Neuron (in vitro differentiated cells): ENCODE measurements around the gene RPS2.
"Not testable (repeated sequence)": the region's sequence is repeated elsewhere in the genome, so short reads cannot be mapped to it uniquely, and the experiment has no call there.

Experiments used
- H2AFZ ChIP-seq: one replicate; pipeline ENCODE4 v1.6.1; 2013; ENCODE audit warnings: low read depth, mild to moderate bottlenecking, inconsistent platforms, low read length, moderate library complexity
- H3K27me3 ChIP-seq: one replicate; pipeline ENCODE4 v1.6.1; 2013; ENCODE audit warnings: low read length; ENCODE audit not compliant: insufficient read depth
- H3K36me3 ChIP-seq: one replicate; pipeline ENCODE4 v1.6.1; 2013; ENCODE audit warnings: low read length; ENCODE audit not compliant: insufficient read depth
- H3K4me1 ChIP-seq: one replicate; pipeline ENCODE4 v1.6.1; 2013; ENCODE audit warnings: low read length; ENCODE audit not compliant: insufficient read depth
- H3K4me3 ChIP-seq: 2 replicates; pipeline ENCODE4 v1.5.1; 2013; ENCODE audit warnings: mild to moderate bottlenecking, low read length, moderate library complexity
- H3K9me3 ChIP-seq: one replicate; pipeline ENCODE4 v1.6.1; 2013; ENCODE audit warnings: low read length

The RPS2 gene

DNA sequence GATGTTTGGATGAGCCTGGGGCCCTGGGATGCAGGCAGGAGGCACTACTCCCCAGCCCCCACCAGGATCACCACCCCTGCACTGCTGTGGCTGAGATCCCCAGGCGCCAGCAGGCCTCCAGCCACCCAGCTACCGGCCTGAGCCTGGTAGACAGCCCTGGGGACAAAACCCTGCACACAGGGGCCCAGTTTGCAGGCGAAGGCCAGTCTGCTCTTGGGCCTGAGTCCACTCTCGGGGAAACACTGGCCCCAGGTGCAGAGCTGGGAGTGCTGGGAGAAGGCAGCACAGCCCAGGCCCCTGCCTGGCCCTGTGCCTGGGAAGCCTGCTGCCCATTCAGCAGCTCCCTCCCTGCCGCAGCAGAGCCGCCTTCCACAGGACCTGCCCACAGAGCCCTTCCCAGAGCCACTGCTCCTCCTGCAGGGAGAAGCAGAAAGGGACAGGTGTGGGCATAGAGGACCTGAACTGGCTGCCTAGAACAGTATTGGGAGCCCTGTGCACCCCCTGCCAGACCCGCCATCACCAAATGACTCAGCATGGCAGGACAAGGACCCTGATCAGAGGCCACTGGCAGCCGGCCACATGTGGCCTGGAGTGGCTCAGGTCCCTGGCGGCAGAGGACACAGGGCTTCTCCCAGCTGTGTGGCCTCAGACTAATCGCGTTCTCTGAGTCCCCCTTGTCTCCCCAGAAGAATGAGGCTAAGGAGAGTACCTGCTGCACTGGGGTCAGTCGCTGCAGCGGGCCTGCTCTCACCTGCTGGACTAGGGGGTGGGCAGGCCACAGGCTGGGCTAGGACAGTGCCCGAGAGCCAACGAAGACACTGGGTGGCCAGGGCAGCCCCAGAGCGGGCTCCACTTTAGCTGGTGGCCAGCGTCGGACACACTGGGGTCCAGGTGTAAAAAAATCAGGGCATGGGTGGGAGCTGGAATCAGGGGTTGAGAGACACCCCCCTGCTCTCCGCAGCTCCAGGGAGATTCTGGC lies 32.3 kb downstream of the RPS2 start:
- Histone ChIP-seq H3K36me3 (no peaks in the 10 kb centered on the region), H3K27me3 (no peaks in the 10 kb centered on the region), H3K4me1 (peaks cover 4% of the 10 kb centered on the region), H2AFZ (no peak overlapping the region), H3K4me3 (no peak overlapping the region), H3K9me3 (no peaks in the 10 kb centered on the region)

GRCh38 chr16:1930338-1930720 lies 34.3 kb downstream of the RPS2 start:
- Histone ChIP-seq H2AFZ (no peak overlapping the region), H3K9me3 (no peaks in the 10 kb centered on the region), H3K36me3 (no peaks in the 10 kb centered on the region), H3K4me1 (peaks cover 4% of the 10 kb centered on the region), H3K4me3 (no peak overlapping the region), H3K27me3 (peaks cover 4% of the 10 kb centered on the region)

GRCh38 chr16:1929578-1930337 lies 34.9 kb downstream of the RPS2 start:
- no peaks in the 10 kb centered on the region for H3K36me3 ChIP-seq
- peak overlapping the region; percentile 30 for H3K4me3 ChIP-seq
- peaks cover 10% of the 10 kb centered on the region for H3K27me3 ChIP-seq
- peaks cover 4% of the 10 kb centered on the region for H3K4me1 ChIP-seq
- no peaks in the 10 kb centered on the region for H3K9me3 ChIP-seq
- H2AFZ ChIP-seq: peak overlapping the region; percentile 45

- Histone ChIP-seq H3K4me3 (peak overlapping the region; percentile 30), H3K4me1 (peaks cover 4% of the 10 kb centered on the region), H3K27me3 (peaks cover 17% of the 10 kb centered on the region), H2AFZ (peak overlapping the region; percentile 45), H3K36me3 (no peaks in the 10 kb centered on the region), H3K9me3 (no peaks in the 10 kb centered on the region)
Measured at GRCh38 chr16:1929105-1929504, 35.5 kb downstream of the RPS2 start.

GRCh38 chr16:1926271-1926670 lies 38.4 kb downstream of the RPS2 start:
- no peak overlapping the region for H3K4me3 ChIP-seq
- H2AFZ ChIP-seq: no peak overlapping the region
- H3K36me3 ChIP-seq: no peaks in the 10 kb centered on the region
- peaks cover 35% of the 10 kb centered on the region for H3K27me3 ChIP-seq
- H3K4me1 ChIP-seq: no peaks in the 10 kb centered on the region
- H3K9me3 ChIP-seq: no peaks in the 10 kb centered on the region

GRCh38 chr16:1924095-1924494 lies 40.5 kb downstream of the RPS2 start:
- Histone ChIP-seq H3K4me1 (peaks cover 3% of the 10 kb centered on the region), H3K27me3 (peaks cover 53% of the 10 kb centered on the region), H2AFZ (no peak overlapping the region), H3K36me3 (no peaks in the 10 kb centered on the region), H3K9me3 (no peaks in the 10 kb centered on the region), H3K4me3 (no peak overlapping the region)

DNA sequence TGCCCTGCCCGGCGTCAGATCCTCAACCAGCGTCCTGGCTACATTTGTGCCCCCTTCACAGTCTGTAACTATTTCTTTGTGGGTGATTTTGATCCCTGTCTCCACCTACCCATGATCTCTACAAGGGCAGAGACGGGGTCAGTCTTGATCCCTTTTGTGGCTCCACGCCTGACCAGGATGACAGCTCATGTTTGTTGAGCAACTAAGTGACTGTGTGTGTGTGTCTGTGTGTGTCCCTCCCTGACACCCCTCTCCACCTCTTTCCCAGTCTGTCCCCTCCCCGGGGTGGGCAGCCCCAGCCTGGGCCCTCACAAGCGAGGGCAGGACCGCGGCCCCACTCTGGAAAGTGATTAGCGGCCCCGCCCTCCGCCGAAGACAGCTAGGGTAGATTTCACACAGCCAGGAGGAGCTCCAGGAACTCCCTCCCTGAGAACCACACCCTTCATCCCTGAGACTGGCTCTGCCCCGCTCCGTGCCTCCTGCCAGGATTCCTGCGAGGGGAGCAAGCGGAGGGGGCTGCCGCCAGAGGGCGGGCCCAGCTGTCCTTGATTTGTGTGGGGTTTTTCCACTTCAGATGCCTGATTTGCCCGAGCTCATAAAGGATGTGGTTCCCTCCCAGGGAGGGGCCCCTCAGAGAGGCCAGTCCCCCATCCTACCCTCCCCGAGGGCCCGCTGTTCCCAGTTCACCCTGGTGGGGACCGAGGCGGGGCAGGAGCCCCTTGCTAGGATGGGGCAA lies 41.2 kb downstream of the RPS2 start:
- H3K4me1 ChIP-seq: peaks cover 9% of the 10 kb centered on the region
- H3K27me3 ChIP-seq: peaks cover 59% of the 10 kb centered on the region

DNA sequence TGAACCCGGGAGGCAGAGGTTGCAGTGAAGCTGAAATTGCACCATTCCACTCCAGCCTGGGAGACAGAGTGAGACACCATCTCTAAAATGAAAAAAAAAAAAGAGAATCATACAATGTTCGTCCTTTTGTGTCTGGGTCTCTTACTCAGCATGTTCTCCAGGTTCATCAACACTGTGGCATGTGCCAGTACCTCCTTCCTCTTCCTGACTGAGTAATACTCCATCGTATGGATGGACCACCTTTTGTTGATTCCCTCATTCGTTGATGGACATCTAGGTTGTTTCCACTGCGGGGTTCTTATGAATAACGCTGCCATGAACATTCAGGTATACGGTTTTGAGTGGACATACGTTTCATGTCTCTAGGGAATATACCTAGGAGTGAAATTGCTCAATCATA lies 42.3 kb downstream of the RPS2 start:
- Histone ChIP-seq H3K9me3 (no peaks in the 10 kb centered on the region), H2AFZ (no peak overlapping the region), H3K4me1 (peaks cover 9% of the 10 kb centered on the region), H3K4me3 (no peak overlapping the region), H3K36me3 (no peaks in the 10 kb centered on the region), H3K27me3 (peaks cover 65% of the 10 kb centered on the region)

More for the DNA sequence above, 41.2 kb downstream of the RPS2 start:
- Histone ChIP-seq H3K36me3 (no peaks in the 10 kb centered on the region), H3K4me3 (no peak overlapping the region), H2AFZ (no peak overlapping the region), H3K9me3 (no peaks in the 10 kb centered on the region)

DNA sequence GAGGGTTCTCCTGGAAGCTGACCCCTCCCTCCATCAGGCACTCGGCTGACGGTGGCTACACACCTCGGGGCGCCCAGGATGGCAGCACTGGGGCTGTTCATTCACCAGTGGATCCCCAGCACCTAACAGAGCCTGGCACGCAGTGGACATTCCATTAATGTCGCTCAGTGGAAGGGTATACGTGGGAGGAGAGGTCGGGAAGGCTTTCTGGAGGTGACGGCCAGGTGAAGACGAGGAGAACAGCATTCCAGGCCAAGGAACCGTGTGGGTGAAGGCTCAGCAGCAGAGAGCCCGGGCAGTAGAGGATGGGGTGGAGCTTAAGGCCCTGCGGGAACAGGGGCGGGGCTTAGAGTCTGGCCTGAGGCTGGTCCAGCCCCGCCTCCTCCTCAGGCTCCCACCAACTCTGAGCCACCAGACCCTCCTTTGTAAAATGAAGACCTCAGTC lies 43.9 kb downstream of the RPS2 start:
- no peak overlapping the region for H2AFZ ChIP-seq
- H3K9me3 ChIP-seq: no peaks in the 10 kb centered on the region
- H3K27me3 ChIP-seq: peaks cover 81% of the 10 kb centered on the region
- H3K36me3 ChIP-seq: no peaks in the 10 kb centered on the region
- no peak overlapping the region for H3K4me3 ChIP-seq
- H3K4me1 ChIP-seq: peaks cover 9% of the 10 kb centered on the region

- H3K36me3 ChIP-seq, H3K4me3 ChIP-seq, H3K4me1 ChIP-seq, H3K9me3 ChIP-seq, H2AFZ ChIP-seq: not testable (repeated sequence)
- peaks cover 79% of the 10 kb centered on the region for H3K27me3 ChIP-seq
Measured at GRCh38 chr16:1920122-1920521, 44.5 kb downstream of the RPS2 start.

GRCh38 chr16:1919327-1919998 lies 45.2 kb downstream of the RPS2 start:
- no peak overlapping the region for H3K4me3 ChIP-seq
- no peak overlapping the region for H2AFZ ChIP-seq
- H3K4me1 ChIP-seq: peaks cover 9% of the 10 kb centered on the region
- H3K9me3 ChIP-seq: no peaks in the 10 kb centered on the region
- peaks cover 79% of the 10 kb centered on the region for H3K27me3 ChIP-seq
- H3K36me3 ChIP-seq: no peaks in the 10 kb centered on the region
